ENCODE results near the gene TTLL10. TPM values are rescaled to one million over a fixed set of nuclear protein-coding genes. Genes with fewer than 3 reads are reported as not detected.

TTLL10 gene
- polyA plus RNA-seq, 1 donor (not counting 4 experiments of a cell fraction or from before 2014, with no cell fraction given) = not detected

DNA sequence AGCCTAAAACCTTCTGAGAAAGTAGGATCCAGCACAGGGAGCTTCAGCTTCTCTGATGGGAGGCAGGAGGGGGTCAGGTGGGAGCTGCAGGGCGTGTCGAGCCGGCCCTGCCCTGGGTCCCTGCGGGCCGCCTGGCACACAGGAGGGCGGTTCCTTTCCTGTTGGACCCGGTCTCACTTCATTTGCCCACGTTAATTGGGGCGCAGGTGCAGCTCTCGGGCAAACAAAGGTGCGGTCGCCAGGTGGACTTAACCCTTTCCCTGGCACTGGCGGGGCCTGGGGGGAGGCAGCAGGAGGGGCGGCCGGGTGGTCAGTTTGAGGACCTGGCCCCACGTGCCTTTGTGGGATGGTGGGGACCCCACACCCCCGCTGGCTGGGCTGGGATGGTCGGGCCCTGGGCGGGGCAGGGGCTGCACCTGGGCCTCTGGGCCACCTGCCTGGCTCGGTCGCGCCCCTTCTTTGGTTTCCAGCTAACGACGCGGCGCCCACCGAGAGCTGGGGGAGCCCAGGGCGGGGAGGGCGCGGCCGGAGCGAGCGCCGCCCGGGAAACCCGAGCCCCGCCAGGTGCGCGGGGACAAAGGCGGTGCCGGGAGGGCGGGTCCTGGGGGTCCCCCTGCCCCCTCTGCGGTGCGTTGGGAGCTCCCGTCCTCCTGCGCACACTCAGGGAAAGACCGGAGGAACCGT lies 37.0 kb upstream of the TTLL10 start:
- peak; percentile 81 for TF ChIP-seq EZH2 (IDR thresholded peaks at IDR 0.05; ENCODE audit: low read length)
- TF ChIP-seq, protein P1, sequence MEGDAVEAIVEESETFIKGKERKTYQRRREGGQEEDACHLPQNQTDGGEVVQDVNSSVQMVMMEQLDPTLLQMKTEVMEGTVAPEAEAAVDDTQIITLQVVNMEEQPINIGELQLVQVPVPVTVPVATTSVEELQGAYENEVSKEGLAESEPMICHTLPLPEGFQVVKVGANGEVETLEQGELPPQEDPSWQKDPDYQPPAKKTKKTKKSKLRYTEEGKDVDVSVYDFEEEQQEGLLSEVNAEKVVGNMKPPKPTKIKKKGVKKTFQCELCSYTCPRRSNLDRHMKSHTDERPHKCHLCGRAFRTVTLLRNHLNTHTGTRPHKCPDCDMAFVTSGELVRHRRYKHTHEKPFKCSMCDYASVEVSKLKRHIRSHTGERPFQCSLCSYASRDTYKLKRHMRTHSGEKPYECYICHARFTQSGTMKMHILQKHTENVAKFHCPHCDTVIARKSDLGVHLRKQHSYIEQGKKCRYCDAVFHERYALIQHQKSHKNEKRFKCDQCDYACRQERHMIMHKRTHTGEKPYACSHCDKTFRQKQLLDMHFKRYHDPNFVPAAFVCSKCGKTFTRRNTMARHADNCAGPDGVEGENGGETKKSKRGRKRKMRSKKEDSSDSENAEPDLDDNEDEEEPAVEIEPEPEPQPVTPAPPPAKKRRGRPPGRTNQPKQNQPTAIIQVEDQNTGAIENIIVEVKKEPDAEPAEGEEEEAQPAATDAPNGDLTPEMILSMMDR (optimal IDR thresholded peaks at IDR 0.05 in 1 of 3, IDR thresholded peaks at IDR 0.05 in 1 of 3, conservative IDR thresholded peaks at IDR 0.05 in 1 of 3; ENCODE audit: extremely low read depth in 1 of 3, insufficient read depth in 2 of 3, low read length in 3 of 3) = no peak
- H3K4me3 ChIP-seq (ENCODE audit: control insufficient read depth in 2 of 3, extremely low read depth in 1 of 3, insufficient read depth in 2 of 3, low read depth in 1 of 3, low read length in 3 of 3) = no peak overlapping the region
- H4K20me1 ChIP-seq (ENCODE audit: control insufficient read depth, extremely low read depth, insufficient read depth, low read length) = no peaks in the 10 kb centered on the region
- H2AFZ ChIP-seq (ENCODE audit: control insufficient read depth, low read length) = no peak overlapping the region
- H3K27ac ChIP-seq (ENCODE audit: control insufficient read depth, insufficient read depth, low read length) = no peak overlapping the region
- no peaks in the 10 kb centered on the region for H3K79me2 ChIP-seq (ENCODE audit: control insufficient read depth, insufficient read depth, low read length)
- H3K9me1 ChIP-seq (ENCODE audit: control insufficient read depth, extremely low read depth, insufficient read depth, low read length) = no peaks in the 10 kb centered on the region
- no peaks in the 10 kb centered on the region for H3K36me3 ChIP-seq (ENCODE audit: control insufficient read depth in 2 of 2, extremely low read depth in 1 of 2, insufficient read depth in 2 of 2, low read length in 2 of 2)
- no peaks in the 10 kb centered on the region for H3K4me1 ChIP-seq (ENCODE audit: control insufficient read depth, extremely low read depth, insufficient read depth, low read length)
- no peaks in the 10 kb centered on the region for H3K9me3 ChIP-seq (ENCODE audit: control insufficient read depth, low read depth, low read length)
- dilution Hi-C loops (cut with MboI; ENCODE audit: extremely low pct_ligation_motif_present, low sequenced_read_pairs) = no loop called here
- H3K9ac ChIP-seq (ENCODE audit: control insufficient read depth, extremely low read depth, insufficient read depth, low read length) = no peak overlapping the region
- H3K27me3 ChIP-seq (ENCODE audit: control insufficient read depth, extremely low read depth, insufficient read depth, low read length) = peaks cover 28% of the 10 kb centered on the region
- DNase-seq (ENCODE audit: low read depth, low spot score) (no peak), FAIRE-seq (no peak)
- no peak overlapping the region for H3K4me2 ChIP-seq (ENCODE audit: control insufficient read depth, extremely low read depth, insufficient read depth, low read depth, low read length)

DNA sequence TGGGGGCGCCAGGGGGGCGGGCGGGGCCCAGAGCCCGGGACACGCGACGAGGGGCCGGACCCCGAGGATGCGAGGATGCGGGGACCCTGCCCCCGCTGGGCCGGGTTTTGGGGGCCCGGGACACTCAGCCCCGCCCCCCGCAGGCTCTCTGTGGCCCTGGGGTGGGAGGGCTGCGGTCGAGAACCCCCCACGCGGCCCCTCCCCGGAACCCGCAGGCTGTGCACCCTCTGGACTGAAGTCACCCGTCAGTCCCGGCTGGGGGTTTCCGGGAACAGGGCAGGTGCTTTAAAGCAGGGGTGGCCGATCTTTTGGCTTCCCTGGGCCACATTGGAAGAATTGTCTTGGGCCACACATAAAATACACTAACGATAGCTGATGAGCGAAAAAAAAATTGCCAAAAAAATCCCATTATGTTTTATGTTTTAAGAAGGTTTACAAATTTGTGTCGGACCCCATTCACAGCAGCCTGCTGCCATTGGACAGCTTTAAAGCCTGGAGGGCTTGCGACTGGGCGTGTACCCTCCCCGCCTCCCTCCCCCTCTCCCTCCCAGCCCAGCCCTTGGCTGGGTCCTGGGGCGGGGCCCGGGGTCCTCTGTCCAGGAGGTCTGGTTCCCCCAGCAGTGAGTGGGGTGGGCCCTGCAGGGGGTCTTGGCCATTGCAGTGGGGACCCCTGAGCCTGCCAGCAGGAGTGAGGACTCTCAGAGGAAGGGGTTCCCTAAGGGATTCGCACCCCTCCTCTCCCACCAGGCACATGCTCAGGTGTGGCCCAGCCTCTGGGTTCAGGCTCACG lies 36.2 kb upstream of the TTLL10 start:
- peaks cover 28% of the 10 kb centered on the region for H3K27me3 ChIP-seq (ENCODE audit: control insufficient read depth, extremely low read depth, insufficient read depth, low read length)
- no peak overlapping the region for H3K4me2 ChIP-seq (ENCODE audit: control insufficient read depth, extremely low read depth, insufficient read depth, low read depth, low read length)
- H3K27ac ChIP-seq (ENCODE audit: control insufficient read depth, insufficient read depth, low read length) = no peak overlapping the region
- no peak overlapping the region for H3K9ac ChIP-seq (ENCODE audit: control insufficient read depth, extremely low read depth, insufficient read depth, low read length)
- no peaks in the 10 kb centered on the region for H3K9me3 ChIP-seq (ENCODE audit: control insufficient read depth, low read depth, low read length)
- no peaks in the 10 kb centered on the region for H3K4me1 ChIP-seq (ENCODE audit: control insufficient read depth, extremely low read depth, insufficient read depth, low read length)
- H3K36me3 ChIP-seq (ENCODE audit: control insufficient read depth in 2 of 2, extremely low read depth in 1 of 2, insufficient read depth in 2 of 2, low read length in 2 of 2) = no peaks in the 10 kb centered on the region
- FAIRE-seq = no peak
- no peak for DNase-seq (ENCODE audit: low read depth, low spot score)
- no peak overlapping the region for H3K4me3 ChIP-seq (ENCODE audit: control insufficient read depth in 2 of 3, extremely low read depth in 1 of 3, insufficient read depth in 2 of 3, low read depth in 1 of 3, low read length in 3 of 3)
- no peaks in the 10 kb centered on the region for H3K9me1 ChIP-seq (ENCODE audit: control insufficient read depth, extremely low read depth, insufficient read depth, low read length)
- dilution Hi-C loops (cut with MboI; ENCODE audit: extremely low pct_ligation_motif_present, low sequenced_read_pairs) = no loop called here
- TF ChIP-seq, protein P1 (optimal IDR thresholded peaks at IDR 0.05 in 1 of 3, IDR thresholded peaks at IDR 0.05 in 1 of 3, conservative IDR thresholded peaks at IDR 0.05 in 1 of 3; ENCODE audit: extremely low read depth in 1 of 3, insufficient read depth in 2 of 3, low read length in 3 of 3) = no peak
- no peak for TF ChIP-seq EZH2 (IDR thresholded peaks at IDR 0.05; ENCODE audit: low read length)
- H3K79me2 ChIP-seq (ENCODE audit: control insufficient read depth, insufficient read depth, low read length) = no peaks in the 10 kb centered on the region
- no peaks in the 10 kb centered on the region for H4K20me1 ChIP-seq (ENCODE audit: control insufficient read depth, extremely low read depth, insufficient read depth, low read length)
- no peak overlapping the region for H2AFZ ChIP-seq (ENCODE audit: control insufficient read depth, low read length)

All from keratinocyte (primary cell).